CD1c-positive myeloid dendritic cell (primary cell): ENCODE data around the gene CST7.
"Not testable (repeated sequence)": the region's sequence is repeated elsewhere in the genome, so short reads cannot be mapped to it uniquely, and the experiment has no call there.

Experiments
- DNase-seq: peaks from one replicate; pipeline ENCODE4 v3.0.0-alpha.2; 2016; ENCODE audit errors: extremely low spot score

The CST7 gene

DNA sequence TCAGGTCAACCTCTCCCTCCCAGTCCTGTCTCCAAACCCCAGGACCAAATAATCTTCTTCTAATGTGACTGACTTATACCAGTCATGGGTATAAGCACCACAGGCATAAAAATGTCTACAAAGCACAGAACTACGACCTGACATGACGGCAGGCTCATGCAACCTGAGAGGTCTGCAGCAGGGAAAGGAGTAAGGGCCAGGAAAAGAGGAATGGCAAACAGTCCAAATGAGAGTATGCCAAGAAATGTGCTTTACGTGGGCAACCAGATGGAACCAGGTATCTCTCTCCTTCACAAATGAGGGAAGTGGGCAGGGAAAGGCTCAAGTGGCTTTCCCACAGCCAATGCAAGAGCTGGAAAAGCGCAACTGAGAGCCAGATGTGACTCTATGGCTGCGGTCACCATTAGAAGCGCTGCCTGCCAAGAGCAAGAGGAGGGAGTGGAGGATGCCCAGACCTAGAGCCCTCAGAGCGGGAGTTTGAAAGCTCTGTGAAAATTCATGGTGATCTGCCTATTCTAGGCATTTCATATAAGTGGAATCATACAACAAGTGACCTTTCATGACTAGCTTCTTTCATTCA lies 37.5 kb downstream of the CST7 start:
- DNase-seq, result no peak

GRCh38 chr20:24987244-24987643 lies 38.2 kb downstream of the CST7 start:
- no peak for DNase-seq

DNA sequence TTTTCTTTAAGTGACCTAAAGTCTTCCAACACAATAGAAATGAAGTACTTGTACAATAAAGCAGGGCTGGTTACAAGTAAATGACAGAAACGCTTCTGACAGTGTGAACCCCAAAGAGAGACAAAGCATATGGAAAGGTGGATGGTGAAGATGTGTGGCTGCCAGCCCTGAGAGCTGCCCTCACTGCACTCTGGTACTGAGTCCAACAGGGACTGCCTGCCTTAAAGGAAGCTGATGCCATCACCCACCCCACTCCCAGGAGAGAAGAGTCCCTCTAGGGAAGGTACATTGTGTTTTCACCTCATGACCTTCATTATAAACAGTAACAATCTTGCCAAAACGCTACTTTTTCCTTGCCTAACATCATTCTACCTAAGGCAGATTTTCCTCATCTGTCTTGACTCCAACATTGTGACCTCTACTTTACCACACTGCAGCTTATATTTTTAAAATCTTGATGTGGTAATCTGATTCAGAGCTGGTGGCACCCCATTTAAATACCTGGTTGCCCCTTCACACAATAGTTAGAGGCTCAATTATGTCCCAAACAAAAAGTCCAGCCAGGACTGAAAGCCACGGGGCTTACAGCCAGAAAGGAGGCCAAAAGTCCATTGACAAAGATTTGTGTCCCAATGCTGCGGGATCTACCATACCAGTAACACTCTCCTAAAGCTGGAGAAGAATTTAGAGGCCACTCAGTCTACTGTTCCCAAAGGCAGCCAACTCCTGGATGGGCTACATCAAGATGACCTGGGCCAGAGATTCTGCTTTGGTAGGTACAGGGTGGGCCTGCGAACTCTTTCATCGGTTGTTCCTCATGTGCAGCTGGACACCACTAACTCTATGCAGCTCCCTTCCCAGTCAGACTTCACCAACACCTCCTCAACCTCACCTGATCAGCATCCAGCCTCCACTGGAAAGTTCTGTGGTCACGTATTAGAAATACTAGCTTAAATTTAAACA lies 39.1 kb downstream of the CST7 start:
- no peak for DNase-seq

DNA sequence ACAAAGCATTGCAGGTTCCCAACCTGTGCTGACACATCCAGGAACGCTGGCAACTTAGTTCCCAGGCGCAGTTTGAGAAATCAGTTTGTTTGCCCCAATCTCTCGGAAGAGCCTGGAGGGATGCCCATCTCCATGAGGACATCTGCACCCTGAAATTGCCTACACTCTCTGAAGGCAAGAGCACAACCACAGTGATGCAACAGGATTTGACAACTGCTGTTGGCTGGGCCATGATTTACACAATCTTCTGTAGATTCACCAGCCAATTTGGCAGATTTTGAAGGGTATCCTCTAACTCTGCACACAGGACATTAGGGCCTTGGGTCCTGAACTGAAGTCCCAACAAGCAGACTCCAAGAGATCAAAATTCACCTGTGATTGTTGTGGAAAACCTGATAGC lies 40.1 kb downstream of the CST7 start:
- no peak for DNase-seq

DNA sequence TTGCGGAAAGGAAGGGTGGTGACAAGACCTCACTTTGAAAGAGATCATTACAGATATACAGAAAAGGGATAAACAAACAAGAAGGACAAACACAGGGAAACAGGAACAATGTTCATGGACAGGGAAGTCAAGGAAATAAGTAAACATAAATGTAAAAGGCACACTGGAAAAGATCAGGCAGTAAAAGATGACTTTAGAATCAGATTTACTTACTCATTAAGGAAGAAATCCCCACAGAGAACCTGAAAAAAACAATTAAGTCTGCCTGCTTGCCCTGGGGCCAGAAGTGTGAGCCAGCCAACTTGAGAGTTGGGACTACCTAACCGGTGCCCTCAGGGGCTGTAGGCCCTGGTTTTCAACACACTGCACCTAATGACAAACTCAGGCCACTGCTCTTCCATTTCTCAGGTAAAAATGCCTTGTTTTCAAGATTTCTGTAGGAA lies 41.8 kb downstream of the CST7 start:
- DNase-seq, result no peak

GRCh38 chr20:24991897-24992486 lies 42.9 kb downstream of the CST7 start:
- DNase-seq, result no peak

GRCh38 chr20:24992487-24993205 lies 43.6 kb downstream of the CST7 start, which contains the start of gene APMAP:
Gene APMAP (minus strand): TSS chr20:24992751. CDS start chr20:24992688, 63 bp downstream.
- DNase-seq, result peak; percentile 98

- peak; percentile 41 for DNase-seq
Observed at GRCh38 chr20:24993337-24994185, 44.5 kb downstream of the CST7 start.

GRCh38 chr20:24994186-24994465 lies 45.1 kb downstream of the CST7 start:
- DNase-seq, result no peak

DNA sequence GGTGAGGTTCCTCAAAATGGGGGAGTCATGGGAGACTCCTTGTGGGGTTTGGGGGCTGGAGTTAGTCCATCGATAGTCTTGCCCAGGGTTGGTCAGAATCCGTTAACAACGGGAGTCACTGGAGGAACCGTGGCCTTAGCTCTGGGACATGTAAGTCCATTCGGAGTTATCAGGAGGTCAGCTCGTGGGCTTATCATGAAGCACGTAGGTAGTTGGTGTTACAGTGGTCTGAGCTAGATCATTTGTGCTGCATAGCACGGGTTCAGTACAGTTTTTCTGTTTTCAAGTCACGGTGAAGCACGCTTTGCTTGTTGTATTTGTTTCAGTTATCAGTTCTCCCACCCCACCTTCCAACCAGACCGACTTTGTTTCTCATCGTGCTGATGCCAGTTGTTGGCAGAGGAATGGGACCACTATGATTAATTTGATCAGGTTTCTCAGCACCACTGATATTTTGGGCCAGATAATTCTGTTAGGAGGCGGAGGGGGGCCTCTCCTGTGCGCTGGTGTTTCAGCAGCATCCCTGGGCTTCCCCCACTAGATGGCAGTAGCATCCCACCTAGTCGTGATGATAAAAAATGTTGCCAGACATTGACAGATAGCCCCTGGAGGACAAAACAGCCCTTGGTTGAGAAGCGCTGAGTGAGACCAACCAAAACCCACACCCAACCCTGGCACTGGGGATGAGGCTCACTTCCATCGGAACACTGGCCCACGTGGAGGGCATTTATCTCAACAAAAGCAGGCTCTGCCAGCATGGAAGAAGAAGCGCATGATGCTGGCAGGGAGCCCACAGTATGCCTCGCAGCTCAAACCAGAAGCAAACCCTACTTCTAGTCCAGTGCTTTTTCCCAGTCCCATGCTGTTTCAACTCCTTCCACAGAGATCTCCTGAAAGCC lies 45.6 kb downstream of the CST7 start:
- DNase-seq, result peak; percentile 86

GRCh38 chr20:24995741-24996448 lies 46.8 kb downstream of the CST7 start:
- no peak for DNase-seq

- DNase-seq, result no peak
Observed at GRCh38 chr20:24996449-24997377, 47.6 kb downstream of the CST7 start.

GRCh38 chr20:24998121-24998520 lies 49.1 kb downstream of the CST7 start:
- no peak for DNase-seq

DNA sequence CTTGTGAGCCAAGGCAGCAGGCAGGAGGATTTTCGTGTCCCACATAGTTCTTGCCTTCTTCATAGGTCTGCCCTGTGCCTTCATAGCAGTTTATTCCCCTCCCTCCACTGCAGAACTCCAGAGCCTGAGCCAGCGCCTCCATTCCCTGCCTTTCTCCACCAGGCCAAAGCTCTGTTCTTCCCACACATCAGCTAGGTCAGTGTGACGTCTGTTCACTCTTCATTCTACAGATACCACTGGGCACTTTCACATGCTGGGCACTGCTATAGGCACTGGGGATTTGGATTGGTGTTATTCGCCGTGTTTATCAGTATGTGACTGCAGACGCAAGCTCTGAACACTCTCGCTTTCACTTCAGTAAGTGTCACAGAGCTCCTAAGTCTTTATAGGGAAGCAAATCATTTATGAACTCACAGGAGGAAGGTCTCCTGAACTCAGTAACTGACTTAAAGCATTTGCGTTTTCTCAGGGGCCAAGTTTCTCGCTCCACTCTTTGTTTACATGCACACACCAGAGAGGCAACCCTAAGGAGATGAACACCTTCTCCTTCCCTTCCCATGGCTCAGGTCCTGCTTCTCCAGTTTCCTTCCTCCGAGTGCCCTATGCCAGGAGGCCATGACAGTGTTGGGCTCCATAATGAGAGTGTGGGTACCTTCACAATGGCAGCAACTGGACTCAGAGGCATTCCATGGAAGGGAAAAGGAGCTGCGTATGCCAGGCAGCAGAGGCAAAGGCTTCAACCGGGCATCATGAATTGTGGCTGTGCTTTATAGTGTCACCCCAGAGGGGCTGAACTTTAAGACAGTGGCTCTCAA lies 49.8 kb downstream of the CST7 start:
- DNase-seq, result no peak

GRCh38 chr20:24999568-24999967 lies 50.5 kb downstream of the CST7 start:
- no peak for DNase-seq

DNA sequence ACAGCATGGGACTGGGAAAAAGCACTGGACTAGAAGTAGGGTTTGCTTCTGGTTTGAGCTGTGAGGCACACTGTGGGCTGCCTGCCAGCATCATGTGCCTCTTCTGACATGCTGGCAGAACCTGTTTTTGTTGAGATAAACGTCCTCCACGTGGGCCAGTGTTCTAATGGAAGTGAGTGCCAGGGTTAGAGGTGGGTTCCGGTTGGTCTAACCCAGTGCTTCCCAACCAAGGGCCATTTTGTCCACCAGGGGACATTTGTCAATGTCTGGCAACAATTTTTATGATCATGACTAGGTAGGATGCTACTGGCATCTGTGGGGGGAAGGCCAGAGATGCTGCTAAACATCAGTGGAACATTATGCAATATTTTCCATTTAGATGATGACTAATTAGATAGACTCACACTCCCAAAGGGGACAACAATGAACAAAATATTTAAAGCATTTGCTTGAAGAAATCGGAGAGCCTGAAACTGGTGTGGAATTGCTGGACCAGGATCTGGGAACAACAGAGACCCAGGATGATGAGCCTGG lies 51.3 kb downstream of the CST7 start:
- no peak for DNase-seq

DNA sequence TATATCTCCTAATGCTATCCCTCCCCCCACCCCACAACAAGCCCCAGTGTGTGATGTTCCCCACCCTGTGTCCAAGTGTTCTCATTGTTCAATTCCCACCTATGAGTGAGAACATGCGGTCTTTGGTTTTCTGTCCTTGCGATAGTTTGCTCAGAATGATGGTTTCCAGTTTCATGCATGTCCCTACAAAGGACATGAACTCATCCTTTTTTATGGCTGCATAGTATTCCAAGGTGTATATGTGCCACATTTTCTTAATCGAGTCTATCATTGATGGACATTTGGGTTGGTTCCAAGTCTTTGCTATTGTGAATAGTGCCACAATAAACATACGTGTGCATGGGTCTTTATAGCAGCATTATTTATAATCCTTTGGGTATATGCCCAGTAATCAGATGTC lies 52.3 kb downstream of the CST7 start:
- not testable (repeated sequence) for DNase-seq
